SK-N-SH (cell line): ENCODE data around the gene CD2AP. TPM values are rescaled to one million over a fixed set of nuclear protein-coding genes. Genes with fewer than 3 reads are reported as not detected.

ENCODE experiments used
- CTCF ChIA-PET: fragments of 300-600, 350-600 bp; formaldehyde crosslinking; extraction: SDS; loops from one replicate; lab custom pipeline; 2021; lab: Yijun Ruan, JAX
- POLR2A ChIA-PET: fragments of 350-600 bp; sonication (Branson Sonifier 250); formaldehyde crosslinking; extraction: SDS; loops from one replicate; lab custom pipeline; 2020; ENCODE audit warnings: antibody characterized with exemption, inconsistent platforms; lab: Yijun Ruan, JAX
- DNase-seq: peaks from one replicate; pipeline ENCODE4 v3.0.0; 2012
- H2AFZ ChIP-seq: fragments of 200-600 bp; sonication (generic); 2 replicates; pipeline ENCODE4 v1.8.1; 2016; ENCODE audit warnings: antibody characterized with exemption, mild to moderate bottlenecking, low read depth
- H3F3A ChIP-seq: fragments of 200-600 bp; sonication (generic); replicated peaks from 2 replicates; pipeline ENCODE3; 2016; ENCODE audit warnings: antibody characterized with exemption, mild to moderate bottlenecking; ENCODE audit not compliant: insufficient read depth
- H3K27ac ChIP-seq, 2 experiments: fragments of 200-500 bp in 1 of 2; fragments of 200-600 bp in 1 of 2; sonication (Bioruptor generic) in 1 of 2; sonication (generic), shearing (Covaris generic) in 1 of 2; 2 replicates each; pipeline versions ENCODE4 v1.5.1 to v1.6.1; 2014 to 2016; ENCODE audit warnings: low read depth in 2 of 2, inconsistent platforms in 1 of 2, low read length in 1 of 2, mild to moderate bottlenecking in 1 of 2, mixed read lengths in 1 of 2
- H3K27me3 ChIP-seq: fragments of 200-600 bp; sonication (generic), shearing (Covaris generic); 2 replicates; pipeline ENCODE4 v1.6.1; 2016; ENCODE audit warnings: mixed run types; ENCODE audit not compliant: insufficient read depth
- H3K36me3 ChIP-seq, 2 experiments: fragments of 200-500 bp in 1 of 2; fragments of 200-600 bp in 1 of 2; sonication (Bioruptor generic) in 1 of 2; sonication (generic) in 1 of 2; replicated peaks in 1 of 2; 2 replicates each; pipeline versions ENCODE3 to v1.5.1; 2014 to 2016; ENCODE audit warnings: low read length in 1 of 2, mild to moderate bottlenecking in 1 of 2; ENCODE audit not compliant: insufficient read depth in 2 of 2, control insufficient read depth in 1 of 2
- H3K4me1 ChIP-seq, 2 experiments: fragments of 200-500 bp in 1 of 2; fragments of 200-600 bp in 1 of 2; sonication (Bioruptor generic) in 1 of 2; sonication (generic), shearing (Covaris generic) in 1 of 2; 2 replicates each; pipeline versions ENCODE4 v1.5.1 to v1.6.1; 2014 to 2016; ENCODE audit warnings: low read depth in 1 of 2, low read length in 1 of 2, mixed run types in 1 of 2; ENCODE audit not compliant: insufficient read depth in 2 of 2, control insufficient read depth in 1 of 2
- H3K4me2 ChIP-seq: fragments of 200-600 bp; sonication (generic), shearing (Covaris generic); 2 replicates; pipeline ENCODE4 v1.6.1; 2017; ENCODE audit warnings: mixed run types
- H3K4me3 ChIP-seq, 2 experiments: fragments of 200-500 bp in 1 of 2; fragments of 200-600 bp in 1 of 2; sonication (Bioruptor generic) in 1 of 2; sonication (generic), shearing (Covaris generic) in 1 of 2; 2 replicates each; pipeline versions ENCODE4 v1.5.1 to v1.8.1; 2014 to 2016; ENCODE audit warnings: low read depth in 2 of 2, inconsistent platforms in 1 of 2, low read length in 1 of 2, mild to moderate bottlenecking in 1 of 2, mixed read lengths in 1 of 2, moderate library complexity in 1 of 2
- H3K79me2 ChIP-seq: fragments of 200-600 bp; sonication (generic); 2 replicates; pipeline ENCODE4 v1.8.1; 2017; ENCODE audit warnings: mild to moderate bottlenecking; ENCODE audit not compliant: insufficient read depth
- H3K9ac ChIP-seq: fragments of 200-600 bp; sonication (generic); 2 replicates; pipeline ENCODE4 v1.6.1; 2017; ENCODE audit warnings: mixed run types
- H3K9me2 ChIP-seq: fragments of 200-600 bp; sonication (generic); 2 replicates; pipeline ENCODE4 v1.6.1; 2017; ENCODE audit warnings: mixed run types
- H3K9me3 ChIP-seq: fragments of 200-600 bp; sonication (generic); 2 replicates; pipeline ENCODE4 v1.6.1; 2017; ENCODE audit warnings: mixed run types, mild to moderate bottlenecking, moderate library complexity
- H4K20me1 ChIP-seq: fragments of 200-600 bp; sonication (generic); 2 replicates; pipeline ENCODE4 v1.6.1; 2017; ENCODE audit warnings: mild to moderate bottlenecking, mixed run types; ENCODE audit not compliant: insufficient read depth
- CHD2 ChIP-seq: fragments of 150-350 bp; IDR thresholded peaks from 2 replicates; pipeline ENCODE4 v1.6.1; 2018; ENCODE audit warnings: low read length; ENCODE audit not compliant: partially characterized antibody
- EP300 ChIP-seq, 2 experiments: IDR thresholded peaks; 2 replicates each; pipeline versions ENCODE4 v1.4.0 to v1.6.1; 2012; ENCODE audit warnings: borderline replicate concordance in 1 of 2, low read depth in 1 of 2, low read length in 1 of 2
- EZH2phosphoT487 ChIP-seq: fragments of 200-600 bp; sonication (generic); IDR thresholded peaks from 2 replicates; pipeline ENCODE4 v1.6.1; 2017; ENCODE audit warnings: low read depth, mixed run types, mild to moderate bottlenecking, antibody characterized with exemption, moderate library complexity, borderline replicate concordance
- FOSL2 ChIP-seq: IDR thresholded peaks from 2 replicates; pipeline ENCODE4 v1.4.0; 2012; ENCODE audit warnings: low read depth, mild to moderate bottlenecking, moderate library complexity, borderline replicate concordance
- FOXJ3 ChIP-seq: sonication (generic); formaldehyde crosslinking; IDR thresholded peaks from 2 replicates; pipeline ENCODE4 v1.5.1; 2020; ENCODE audit warnings: mild to moderate bottlenecking, missing genetic modification reagents
- GATA2 ChIP-seq: sonication (generic); formaldehyde crosslinking; IDR thresholded peaks from 2 replicates; pipeline ENCODE4 v1.5.0; 2020; ENCODE audit warnings: mild to moderate bottlenecking, missing genetic modification reagents
- MEF2A ChIP-seq: IDR thresholded peaks from 2 replicates; pipeline ENCODE4 v1.4.0; 2012; ENCODE audit warnings: low read depth, borderline replicate concordance
- NFIC ChIP-seq: IDR thresholded peaks from 2 replicates; pipeline ENCODE4 v1.4.0; 2012; ENCODE audit warnings: borderline replicate concordance
- POLR2AphosphoS5 ChIP-seq: IDR thresholded peaks from 2 replicates; pipeline ENCODE4 v1.6.1; 2012; ENCODE audit warnings: low read depth, low read length
- RAD21 ChIP-seq: IDR thresholded peaks from 2 replicates; pipeline ENCODE4 v1.6.1; 2012; ENCODE audit warnings: mild to moderate bottlenecking, low read length
- RCOR1 ChIP-seq: fragments of 150-350 bp; IDR thresholded peaks from 2 replicates; pipeline ENCODE4 v1.6.1; 2017; ENCODE audit warnings: antibody characterized with exemption, low read length
- RFX5 ChIP-seq: IDR thresholded peaks from 2 replicates; pipeline ENCODE4 v1.6.1; 2012; ENCODE audit warnings: mild to moderate bottlenecking, improper control_type of control experiment, low read length
- SIN3A ChIP-seq: IDR thresholded peaks from 2 replicates; pipeline ENCODE4 v1.6.1; 2012; ENCODE audit warnings: low read depth, mild to moderate bottlenecking, low read length, moderate library complexity, borderline replicate concordance
- TAF1 ChIP-seq: IDR thresholded peaks from 2 replicates; pipeline ENCODE4 v1.6.1; 2012; ENCODE audit warnings: low read depth, mild to moderate bottlenecking, low read length, moderate library complexity, borderline replicate concordance
- TCF12 ChIP-seq: IDR thresholded peaks from 2 replicates; pipeline ENCODE4 v1.4.0; 2012
- TEAD4 ChIP-seq: IDR thresholded peaks from 2 replicates; pipeline ENCODE4 v1.4.0; 2012; ENCODE audit warnings: mild to moderate bottlenecking, borderline replicate concordance; ENCODE audit not compliant: insufficient read depth
- WGBS: methylation state at CpG from one replicate; pipeline ENCODE4 v1.1.6; 2017; ENCODE audit warnings: low lambda C conversion rate; 5-methylcytosine and 5-hydroxymethylcytosine counted together
- polyA plus RNA-seq, 3 experiments: library from polyadenylated mRNA; depleted of rRNA; stranded (reverse); fragments of >200 nt; gene quantifications; 2 replicates each; pipeline ENCODE4 v1.2.3, GENCODE V29; 2012
- TF ChIP-seq, protein P1 (sequence below): IDR thresholded peaks from 2 replicates; pipeline ENCODE4 v1.4.0; 2012; ENCODE audit warnings: low read depth, borderline replicate concordance
- TF ChIP-seq, protein P2 (sequence below): fragments of 150-350 bp; IDR thresholded peaks from 2 replicates; pipeline ENCODE4 v1.6.1; 2017; ENCODE audit warnings: antibody characterized with exemption, low read length, low read depth, borderline replicate concordance
- TF ChIP-seq, protein P3 (sequence below): fragments of 200-600 bp; sonication (generic); IDR thresholded peaks from 2 replicates; pipeline ENCODE4 v1.6.1; 2017; ENCODE audit warnings: antibody characterized with exemption, mild to moderate bottlenecking, moderate library complexity
- TF ChIP-seq, protein P4 (sequence below): fragments of 150-350 bp; IDR thresholded peaks from 2 replicates; pipeline ENCODE4 v1.6.1; 2016; ENCODE audit warnings: mild to moderate bottlenecking, low read depth, low read length

The CD2AP gene
- polyA plus RNA-seq, 1 of the 3 experiments (the other 2 are of a cell fraction) = 1.6 TPM

DNA sequence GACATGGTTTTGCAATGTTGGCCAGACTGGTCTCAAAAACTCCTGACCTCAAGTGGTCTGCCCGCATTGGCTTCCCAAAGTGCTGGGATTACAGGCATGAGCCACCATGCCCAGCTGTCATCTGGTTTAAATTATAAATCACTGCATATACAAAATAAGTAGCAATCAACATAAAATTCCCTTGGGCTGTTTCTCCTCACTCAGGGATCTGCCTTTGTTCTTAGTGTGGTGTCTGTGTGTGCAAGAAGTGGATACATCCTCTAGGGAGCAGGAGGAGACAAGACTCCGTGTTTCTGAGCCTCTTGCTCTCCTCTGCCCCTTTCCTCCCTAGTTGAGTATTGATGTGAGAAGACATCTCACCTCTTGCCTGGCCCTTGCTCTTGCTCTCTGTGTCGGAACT lies 155.6 kb downstream of the CD2AP start:
- no peaks in the 10 kb centered on the region for H3K27me3 ChIP-seq
- POLR2A ChIA-PET = no interaction called here

DNA sequence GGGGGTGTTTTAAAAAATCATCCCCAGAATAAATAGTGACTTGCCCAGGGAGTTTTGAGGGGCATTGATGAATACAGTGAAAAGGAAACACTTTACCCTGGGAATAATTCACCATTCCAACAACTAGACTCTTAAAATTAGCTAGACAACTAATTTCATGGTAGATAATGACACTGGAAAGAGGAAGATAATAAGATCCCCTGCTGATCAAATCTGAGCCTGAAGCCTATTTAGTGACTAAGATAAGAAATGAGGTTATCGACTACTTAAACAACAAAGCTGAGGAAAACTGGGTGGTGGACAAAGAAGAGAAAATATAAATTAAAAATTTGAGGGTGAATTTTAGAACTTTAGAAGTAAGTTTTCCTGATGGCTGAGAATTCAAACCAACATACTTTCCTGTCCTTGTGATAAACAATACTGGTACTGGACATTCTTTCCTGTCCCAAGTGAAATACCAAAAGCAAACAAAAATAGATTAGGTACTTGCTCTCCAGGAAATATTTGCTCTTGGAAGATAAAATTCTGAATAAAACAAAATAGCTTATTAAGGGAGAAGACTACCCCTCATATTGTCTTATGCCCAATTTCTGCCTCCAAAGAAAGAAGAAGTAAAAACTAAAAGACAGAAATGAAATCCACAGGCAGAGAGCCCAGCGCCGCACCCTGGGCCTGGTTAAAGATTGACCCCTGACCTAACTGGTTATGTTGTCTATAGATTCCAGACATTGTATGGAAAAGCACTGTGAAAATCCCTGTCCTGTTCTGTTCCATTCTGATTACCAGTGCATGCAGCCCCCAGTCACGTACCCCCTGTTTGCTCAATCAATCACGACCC lies 156.8 kb downstream of the CD2AP start:
- WGBS = 65% methylated on average over 5 of the region's 5 CpGs
- H3F3A ChIP-seq = peaks cover 3% of the 10 kb centered on the region
- no peaks in the 10 kb centered on the region for H4K20me1 ChIP-seq
- POLR2A ChIA-PET = no interaction called here
- H3K36me3 ChIP-seq = no peaks in the 10 kb centered on the region
- H3K4me2 ChIP-seq = no peak overlapping the region
- H3K27me3 ChIP-seq = no peaks in the 10 kb centered on the region
- peaks cover 0 to 11% of the 10 kb centered on the region in 2 experiments; a peak in 2 of 4 replicates for H3K4me1 ChIP-seq
- CTCF ChIA-PET = interaction anchor here (0.7 to 2.0 kb wide), 4 partner anchors 21 to 1132 kb away, joined by 3 to 5 read pairs (median 4); no protein-coding TSS in a partner anchor
- no peaks in the 10 kb centered on the region for H3K9me2 ChIP-seq
- no peak for DNase-seq
- no peak overlapping the region for H3K4me3 ChIP-seq
- no peaks in the 10 kb centered on the region for H3K79me2 ChIP-seq
- TF ChIP-seq SIN3A (no peak), TCF12 (no peak), RFX5 (no peak), FOSL2 (no peak), GATA2 (no peak), EP300 (IDR thresholded peaks at IDR 0.05; ENCODE audit: borderline replicate concordance in 1 of 2, low read depth in 1 of 2, low read length in 1 of 2) (no peak), EZH2phosphoT487 (no peak), FOXJ3 (CRISPR knock-in tag) (no peak), POLR2AphosphoS5 (no peak), TAF1 (no peak), RCOR1 (no peak), TEAD4 (no peak), CHD2 (no peak), MEF2A (no peak), NFIC (no peak)
- TF ChIP-seq, protein P1, sequence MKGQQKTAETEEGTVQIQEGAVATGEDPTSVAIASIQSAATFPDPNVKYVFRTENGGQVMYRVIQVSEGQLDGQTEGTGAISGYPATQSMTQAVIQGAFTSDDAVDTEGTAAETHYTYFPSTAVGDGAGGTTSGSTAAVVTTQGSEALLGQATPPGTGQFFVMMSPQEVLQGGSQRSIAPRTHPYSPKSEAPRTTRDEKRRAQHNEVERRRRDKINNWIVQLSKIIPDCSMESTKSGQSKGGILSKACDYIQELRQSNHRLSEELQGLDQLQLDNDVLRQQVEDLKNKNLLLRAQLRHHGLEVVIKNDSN = no peak
- TF ChIP-seq, protein P2, sequence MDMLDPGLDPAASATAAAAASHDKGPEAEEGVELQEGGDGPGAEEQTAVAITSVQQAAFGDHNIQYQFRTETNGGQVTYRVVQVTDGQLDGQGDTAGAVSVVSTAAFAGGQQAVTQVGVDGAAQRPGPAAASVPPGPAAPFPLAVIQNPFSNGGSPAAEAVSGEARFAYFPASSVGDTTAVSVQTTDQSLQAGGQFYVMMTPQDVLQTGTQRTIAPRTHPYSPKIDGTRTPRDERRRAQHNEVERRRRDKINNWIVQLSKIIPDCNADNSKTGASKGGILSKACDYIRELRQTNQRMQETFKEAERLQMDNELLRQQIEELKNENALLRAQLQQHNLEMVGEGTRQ = no peak
- TF ChIP-seq, protein P3, sequence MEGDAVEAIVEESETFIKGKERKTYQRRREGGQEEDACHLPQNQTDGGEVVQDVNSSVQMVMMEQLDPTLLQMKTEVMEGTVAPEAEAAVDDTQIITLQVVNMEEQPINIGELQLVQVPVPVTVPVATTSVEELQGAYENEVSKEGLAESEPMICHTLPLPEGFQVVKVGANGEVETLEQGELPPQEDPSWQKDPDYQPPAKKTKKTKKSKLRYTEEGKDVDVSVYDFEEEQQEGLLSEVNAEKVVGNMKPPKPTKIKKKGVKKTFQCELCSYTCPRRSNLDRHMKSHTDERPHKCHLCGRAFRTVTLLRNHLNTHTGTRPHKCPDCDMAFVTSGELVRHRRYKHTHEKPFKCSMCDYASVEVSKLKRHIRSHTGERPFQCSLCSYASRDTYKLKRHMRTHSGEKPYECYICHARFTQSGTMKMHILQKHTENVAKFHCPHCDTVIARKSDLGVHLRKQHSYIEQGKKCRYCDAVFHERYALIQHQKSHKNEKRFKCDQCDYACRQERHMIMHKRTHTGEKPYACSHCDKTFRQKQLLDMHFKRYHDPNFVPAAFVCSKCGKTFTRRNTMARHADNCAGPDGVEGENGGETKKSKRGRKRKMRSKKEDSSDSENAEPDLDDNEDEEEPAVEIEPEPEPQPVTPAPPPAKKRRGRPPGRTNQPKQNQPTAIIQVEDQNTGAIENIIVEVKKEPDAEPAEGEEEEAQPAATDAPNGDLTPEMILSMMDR = no peak
- TF ChIP-seq, protein P4, sequence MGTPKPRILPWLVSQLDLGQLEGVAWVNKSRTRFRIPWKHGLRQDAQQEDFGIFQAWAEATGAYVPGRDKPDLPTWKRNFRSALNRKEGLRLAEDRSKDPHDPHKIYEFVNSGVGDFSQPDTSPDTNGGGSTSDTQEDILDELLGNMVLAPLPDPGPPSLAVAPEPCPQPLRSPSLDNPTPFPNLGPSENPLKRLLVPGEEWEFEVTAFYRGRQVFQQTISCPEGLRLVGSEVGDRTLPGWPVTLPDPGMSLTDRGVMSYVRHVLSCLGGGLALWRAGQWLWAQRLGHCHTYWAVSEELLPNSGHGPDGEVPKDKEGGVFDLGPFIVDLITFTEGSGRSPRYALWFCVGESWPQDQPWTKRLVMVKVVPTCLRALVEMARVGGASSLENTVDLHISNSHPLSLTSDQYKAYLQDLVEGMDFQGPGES = no peak
- TF ChIP-seq, all 33 proteins: peak for 0
- no peaks in the 10 kb centered on the region for H3K9me3 ChIP-seq
- H2AFZ ChIP-seq = no peak overlapping the region
- no peak overlapping the region for H3K27ac ChIP-seq
- no peak overlapping the region for H3K9ac ChIP-seq

More for the DNA sequence above, 155.6 kb downstream of the CD2AP start:
- no peaks in the 10 kb centered on the region for H4K20me1 ChIP-seq
- H3K9ac ChIP-seq = no peak overlapping the region
- DNase-seq = peak; percentile 43
- H2AFZ ChIP-seq = no peak overlapping the region
- WGBS = 24% methylated on average over 3 of the region's 3 CpGs
- no peak overlapping the region for H3K27ac ChIP-seq
- H3K9me3 ChIP-seq = no peaks in the 10 kb centered on the region
- H3K4me1 ChIP-seq = peaks cover 0 to 11% of the 10 kb centered on the region in 2 experiments; a peak in 2 of 4 replicates
- CTCF ChIA-PET = interaction anchor here (1.2 to 4.4 kb wide), 3 partner anchors 22 to 155 kb away, joined by 3 to 62 read pairs (median 4); partner anchors contain the start of gene OPN5
- H3K9me2 ChIP-seq = no peaks in the 10 kb centered on the region
- no peaks in the 10 kb centered on the region for H3K79me2 ChIP-seq
- H3K4me3 ChIP-seq = no peak overlapping the region
- no peak overlapping the region for H3K4me2 ChIP-seq
- H3F3A ChIP-seq = peaks cover 4% of the 10 kb centered on the region
- no peak for TF ChIP-seq RCOR1
- peak; percentile 23 for TF ChIP-seq CHD2
- peak; percentile 50 for TF ChIP-seq RAD21
- H3K36me3 ChIP-seq = no peaks in the 10 kb centered on the region
